Stimulated activated CD4-positive, alpha-beta T cell treated with anti-CD3 and anti-CD28 coated beads, Interleukin-1b, Interleukin-23, amount 100 ng/mL, for 4 hours (primary cell): ENCODE measurements around the gene HAUS7.

Source experiments
- DNase-seq, 2 donors: peaks; one replicate each; pipeline ENCODE4 v3.0.0-alpha.2; 2020; ENCODE audit warnings: low read depth in 2 of 2

The HAUS7 gene

GRCh38 chrX:153470411-153471363 is at the start of gene HAUS7:
Gene HAUS7 (minus strand): TSS chrX:153470576. CDS start chrX:153470557, 19 bp downstream.
- peak; percentile 83 to 86 for DNase-seq

DNA sequence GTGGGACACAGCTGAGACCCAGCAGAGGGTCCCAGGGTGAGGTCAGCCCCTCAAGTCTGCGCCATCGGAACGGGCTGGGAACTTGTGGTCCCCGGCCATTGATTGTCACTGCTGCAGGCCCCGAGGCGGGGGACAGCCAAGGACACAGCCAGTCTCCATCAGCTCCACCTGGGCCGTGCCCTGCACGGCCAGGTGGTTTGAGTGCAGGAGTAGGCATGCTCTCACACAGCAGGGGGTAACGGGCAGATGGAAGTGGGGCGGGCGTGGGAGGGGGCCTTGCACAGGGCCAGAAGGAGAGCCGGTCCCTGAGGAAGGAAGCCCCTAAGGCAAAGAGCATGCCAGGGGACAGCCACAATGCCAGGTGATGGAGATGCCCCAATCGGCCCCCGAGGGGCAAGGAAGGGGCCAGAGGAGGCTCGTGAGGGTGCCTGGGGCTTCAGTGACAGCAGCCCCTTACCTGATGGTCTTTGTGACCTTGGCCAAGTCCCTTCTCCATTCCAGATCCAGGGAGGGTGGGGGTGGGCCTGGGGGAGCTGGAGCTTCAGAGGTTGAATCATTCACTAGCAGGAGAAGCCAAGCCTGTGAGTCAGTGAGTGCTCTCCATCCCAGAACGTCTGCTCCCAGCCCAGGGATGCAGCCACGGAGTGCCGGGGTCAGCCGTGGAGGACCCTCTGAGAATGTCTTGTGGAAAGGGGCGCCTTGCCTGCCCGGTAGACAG is 49.4 kb upstream of the HAUS7 start:
- DNase-seq, result no peak

GRCh38 chrX:153517946-153518834 is 47.8 kb upstream of the HAUS7 start:
- no peak for DNase-seq

GRCh38 chrX:153517423-153517822 is 47.0 kb upstream of the HAUS7 start, which contains the start of gene ATP2B3:
Gene ATP2B3 (plus strand): TSS chrX:153517642. CDS start chrX:153536248, 18,606 bp downstream.
- DNase-seq, result no peak

DNA sequence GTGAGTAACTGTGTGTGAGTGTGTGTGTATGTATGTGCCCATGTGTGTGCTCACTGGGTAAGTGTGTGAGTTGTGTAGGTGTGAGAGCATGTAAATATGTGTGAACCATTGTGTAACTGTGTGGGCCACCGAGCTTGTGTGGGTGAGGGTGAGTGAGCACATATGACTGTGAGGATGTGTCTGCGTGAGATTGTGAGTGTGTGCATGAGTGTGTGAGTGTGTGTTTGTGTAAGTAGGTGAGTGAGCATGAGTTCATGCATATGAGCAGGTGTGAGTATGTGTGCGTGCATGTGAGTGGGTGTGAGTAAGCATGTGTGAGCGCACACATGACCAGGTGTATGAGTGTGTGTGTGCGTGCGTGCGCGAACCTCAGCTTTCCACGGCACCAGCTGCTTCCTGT is 45.7 kb upstream of the HAUS7 start:
- no peak for DNase-seq

- DNase-seq, result no peak
Observed at GRCh38 chrX:153515435-153515834, 45.1 kb upstream of the HAUS7 start.

- DNase-seq, result no peak
Observed at GRCh38 chrX:153514259-153514658, 43.9 kb upstream of the HAUS7 start.

DNA sequence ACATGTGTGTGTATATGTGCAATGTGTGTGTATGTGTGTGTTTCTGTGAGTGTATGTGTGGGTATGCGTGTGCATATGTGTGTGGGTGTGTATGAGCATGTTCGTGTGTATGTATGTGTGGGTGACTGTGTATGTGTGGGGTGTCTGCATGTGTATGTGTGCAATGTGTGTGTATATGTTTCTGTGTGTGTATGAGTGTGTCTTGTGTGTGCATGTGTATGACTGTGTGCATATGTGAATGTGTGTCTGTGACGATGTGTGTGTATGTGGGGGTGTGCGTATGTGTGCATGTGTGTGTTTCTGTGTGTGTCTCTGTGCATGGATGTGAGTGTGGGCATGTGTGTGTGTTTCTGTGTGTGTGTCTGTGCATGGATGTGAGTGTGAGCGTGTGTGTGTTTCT is 42.9 kb upstream of the HAUS7 start:
- DNase-seq, result no peak

- no peak for DNase-seq
Observed at GRCh38 chrX:153512501-153512893, 42.1 kb upstream of the HAUS7 start.

- no peak for DNase-seq
Observed at GRCh38 chrX:153511784-153512500, 41.6 kb upstream of the HAUS7 start.

DNA sequence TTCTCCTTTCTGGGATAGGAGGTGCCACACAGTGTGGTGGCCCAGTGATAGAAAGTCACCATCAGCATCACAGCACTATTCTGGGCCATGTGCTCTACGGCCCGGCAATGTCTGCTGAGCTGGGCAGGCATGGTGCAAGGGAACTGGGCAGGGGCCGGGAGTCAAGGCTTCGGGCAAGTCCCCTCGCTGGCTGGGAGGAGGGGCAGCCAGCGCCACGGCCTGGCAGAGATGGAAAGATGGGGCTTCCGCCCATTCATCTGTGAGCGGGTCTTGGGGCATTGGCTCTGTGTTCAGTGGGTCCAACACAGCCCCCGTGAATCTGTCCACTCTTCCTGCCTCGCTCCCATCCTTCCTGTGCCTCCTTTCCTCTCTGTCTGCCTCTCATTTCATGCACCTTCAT is 40.0 kb upstream of the HAUS7 start:
- no peak for DNase-seq

DNA sequence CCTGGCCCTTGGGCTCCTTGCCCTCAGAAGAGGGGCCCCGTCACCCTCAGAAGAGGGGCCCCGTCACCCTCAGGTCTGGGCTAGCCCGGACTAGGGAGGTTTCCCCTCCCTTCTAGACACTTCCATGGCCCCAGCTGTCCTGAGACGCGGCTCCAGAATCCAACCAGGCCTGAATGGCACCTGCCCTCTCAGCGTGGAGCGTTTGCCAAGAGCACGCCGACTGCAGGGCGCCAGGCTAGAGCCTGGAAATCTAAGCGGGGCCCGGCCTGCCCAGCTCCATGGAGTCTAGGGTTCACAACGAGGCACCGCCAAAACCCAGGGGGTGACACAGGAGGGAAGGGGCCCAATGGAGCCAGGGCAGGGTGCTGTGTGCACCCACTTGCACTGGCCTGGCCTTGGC is 39.2 kb upstream of the HAUS7 start:
- no peak for DNase-seq

GRCh38 chrX:153507484-153508178 is 37.3 kb upstream of the HAUS7 start:
- DNase-seq, result peak; percentile 76 to 81

DNA sequence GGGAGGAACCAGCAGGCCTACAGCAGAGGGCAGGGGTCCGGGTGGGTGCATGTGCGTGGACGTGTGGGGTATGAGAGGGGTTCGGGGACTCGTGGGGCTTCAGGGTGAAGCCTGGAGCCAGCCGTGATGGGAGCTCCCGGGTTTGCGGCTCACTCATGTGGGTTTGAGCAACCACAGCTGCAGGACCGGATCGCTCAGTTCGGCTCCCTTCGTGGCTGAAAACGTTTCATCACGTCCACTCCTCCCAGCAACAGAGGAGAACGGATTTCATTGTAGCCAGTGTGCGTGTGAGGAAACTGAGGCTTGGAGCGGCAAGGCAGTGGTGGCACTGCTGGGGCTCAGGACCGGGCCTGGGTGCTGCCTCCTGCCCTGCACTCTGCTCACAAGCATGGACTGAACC is 35.0 kb upstream of the HAUS7 start:
- no peak for DNase-seq

GRCh38 chrX:153504445-153505016 is 34.2 kb upstream of the HAUS7 start:
- DNase-seq, result no peak

GRCh38 chrX:153502796-153503195 is 32.4 kb upstream of the HAUS7 start:
- DNase-seq, result no peak

GRCh38 chrX:153502131-153502530 is 31.8 kb upstream of the HAUS7 start:
- no peak for DNase-seq

DNA sequence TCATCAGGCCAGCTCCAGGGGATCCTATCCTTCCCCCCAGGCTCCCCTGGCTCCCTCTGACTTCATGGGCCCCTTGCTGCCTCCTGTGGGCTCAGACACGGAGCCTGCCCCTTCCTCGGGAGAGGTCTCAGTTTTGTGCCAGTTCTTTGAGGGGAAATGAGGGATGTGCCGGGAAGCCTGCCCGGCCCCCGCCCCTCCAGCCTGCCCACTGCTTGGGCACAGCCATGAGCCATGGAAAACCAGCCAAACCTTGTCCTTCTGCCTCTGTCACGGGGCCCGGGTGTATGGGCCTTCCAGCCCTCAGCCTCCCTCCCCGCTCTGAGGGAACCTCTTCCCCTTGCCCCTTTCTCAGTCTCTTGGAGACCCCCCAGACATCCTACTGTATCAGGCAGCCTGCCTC is 31.2 kb upstream of the HAUS7 start:
- DNase-seq, result no peak

DNA sequence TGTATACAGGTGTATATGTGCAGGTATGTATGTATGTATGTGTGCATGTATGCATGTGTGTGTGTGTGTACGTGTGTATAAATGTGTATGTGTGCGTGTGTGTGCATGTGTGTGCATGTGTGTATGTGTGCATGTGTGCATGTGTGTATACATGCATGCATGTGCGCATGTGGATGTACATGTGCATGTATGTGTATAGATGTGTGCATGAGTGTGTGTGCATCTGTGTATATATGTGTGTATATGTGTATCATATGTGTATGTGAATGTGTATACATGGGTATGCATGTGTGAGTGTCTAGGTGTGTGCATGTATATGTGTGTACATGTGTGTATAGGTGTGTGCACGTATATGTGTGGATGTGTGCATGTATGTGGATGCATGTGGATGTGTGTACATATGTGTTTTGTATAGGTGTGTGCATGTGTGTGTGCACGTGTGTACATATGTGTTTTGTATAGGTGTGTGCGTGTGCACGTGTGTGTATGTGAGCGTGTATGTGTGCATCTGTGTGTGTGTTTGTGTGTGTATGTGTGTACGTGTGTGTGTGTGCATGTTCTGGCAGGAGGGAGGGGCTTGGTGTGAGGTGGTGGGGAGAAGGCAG is 30.4 kb upstream of the HAUS7 start:
- DNase-seq, result no peak

- DNase-seq, result no peak
Observed at GRCh38 chrX:153499876-153500275, 29.5 kb upstream of the HAUS7 start.
